Smooth muscle cell (in vitro differentiated cells): ENCODE results near the gene SLC19A2. TPM values are rescaled to one million over a fixed set of nuclear protein-coding genes. Genes with fewer than 3 reads are reported as not detected.
A peak's percentile ranks its signal among the peaks of the same experiment; 100 is the strongest.

Experiments used
- DNase-seq: peaks from one replicate; lab custom pipeline; 2025; ENCODE audit not compliant: unreplicated experiment; lab: John Stamatoyannopoulos, UW
- H2AFZ ChIP-seq: fragments of 200-600 bp; sonication (generic); 2 replicates; pipeline ENCODE4 v1.6.0; 2016; ENCODE audit warnings: antibody characterized with exemption, low read depth, mild to moderate bottlenecking
- H3F3A ChIP-seq: fragments of 200-600 bp; sonication (generic); 2 replicates; pipeline ENCODE4 v1.6.0; 2017; ENCODE audit warnings: antibody characterized with exemption, low read depth
- H3K27ac ChIP-seq: fragments of 200-600 bp; sonication (generic); 2 replicates; pipeline ENCODE4 v1.5.1; 2016; ENCODE audit warnings: low read depth, mild to moderate bottlenecking
- H3K27me3 ChIP-seq: fragments of 200-600 bp; sonication (generic); 2 replicates; pipeline ENCODE4 v1.6.1; 2016; ENCODE audit warnings: low read depth, mild to moderate bottlenecking
- H3K36me3 ChIP-seq: fragments of 200-600 bp; sonication (generic); 2 replicates; pipeline ENCODE4 v1.5.1; 2016; ENCODE audit warnings: low read depth
- H3K4me1 ChIP-seq: fragments of 200-600 bp; sonication (generic); 2 replicates; pipeline ENCODE4 v1.5.1; 2016; ENCODE audit warnings: low read depth
- H3K4me2 ChIP-seq: fragments of 200-600 bp; sonication (generic); 2 replicates; pipeline ENCODE4 v1.6.0; 2016; ENCODE audit warnings: mild to moderate bottlenecking
- H3K4me3 ChIP-seq: fragments of 200-600 bp; sonication (generic); 2 replicates; pipeline ENCODE4 v1.5.1; 2016; ENCODE audit warnings: mild to moderate bottlenecking
- H3K79me2 ChIP-seq: fragments of 200-600 bp; sonication (generic); 2 replicates; pipeline ENCODE4 v1.6.0; 2016; ENCODE audit warnings: low read depth, mild to moderate bottlenecking
- H3K9ac ChIP-seq: fragments of 200-600 bp; sonication (generic); 2 replicates; pipeline ENCODE4 v1.6.0; 2016; ENCODE audit warnings: low read depth
- H3K9me3 ChIP-seq: fragments of 200-600 bp; sonication (generic); replicated peaks from 2 replicates; pipeline ENCODE4 v1.5.1; 2016; ENCODE audit warnings: low read depth
- H4K20me1 ChIP-seq: fragments of 200-600 bp; sonication (generic); 2 replicates; pipeline ENCODE4 v1.6.0; 2016; ENCODE audit warnings: low read depth
- WGBS: methylation state at CpG from one replicate; pipeline ENCODE4 v1.1.7; 2016; ENCODE audit warnings: low lambda C conversion rate; 5-methylcytosine and 5-hydroxymethylcytosine counted together
- polyA plus RNA-seq: library from polyadenylated mRNA; unstranded; fragments of >200 nt; fragmentation: Nextera tagmentation; extraction: Ambion mirVana; gene quantifications from 2 replicates; pipeline ENCODE4 v1.2.1, GENCODE V29; 2016
- total RNA-seq: library from RNA; depleted of rRNA; stranded (reverse); fragments of >200 nt; gene quantifications from 2 replicates; pipeline ENCODE4 v1.2.3, GENCODE V29; 2014
- TF ChIP-seq, protein P1 (sequence below): fragments of 200-600 bp; sonication (generic); IDR thresholded peaks from 2 replicates; pipeline ENCODE4 v1.5.1; 2017; ENCODE audit warnings: borderline replicate concordance, mild to moderate bottlenecking, antibody characterized with exemption; ENCODE audit not compliant: insufficient read depth, poor library complexity, severe bottlenecking

The SLC19A2 gene
- total and polyA plus RNA-seq, 2 experiments from 2014 or later: 15.1 to 59.4 TPM

DNA sequence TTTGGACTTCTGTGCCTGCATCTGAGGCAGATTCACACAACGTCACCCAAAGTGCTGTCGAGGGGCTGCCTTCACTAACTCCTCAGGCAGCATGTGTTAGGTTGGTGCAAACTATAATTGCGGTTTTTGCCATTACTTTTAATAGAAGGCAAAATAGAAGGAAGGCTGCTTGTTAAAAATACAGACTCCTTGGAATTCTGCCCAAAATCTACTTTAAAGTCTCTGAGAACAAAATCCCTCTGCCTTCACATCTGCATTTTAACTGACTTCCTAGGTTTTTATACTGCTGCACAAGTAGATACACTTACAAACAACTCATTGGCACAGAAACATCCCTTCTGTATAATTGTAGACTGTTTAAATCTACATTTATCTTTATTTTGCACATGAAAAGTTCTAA is 41.3 kb upstream of the SLC19A2 start:
- Histone ChIP-seq H3K4me3 (no peak overlapping the region), H3K27me3 (no peaks in the 10 kb centered on the region), H2AFZ (peak overlapping the region; percentile 13), H3K4me1 (peaks cover 28% of the 10 kb centered on the region), H3K79me2 (no peaks in the 10 kb centered on the region), H3K36me3 (no peaks in the 10 kb centered on the region), H3K4me2 (peak overlapping the region; percentile 66), H3K9me3 (no peaks in the 10 kb centered on the region), H3K9ac (peak overlapping the region; percentile 20), H3F3A (peaks cover 14% of the 10 kb centered on the region), H4K20me1 (no peaks in the 10 kb centered on the region), H3K27ac (peak overlapping the region; percentile 79)
- no peak for DNase-seq
- WGBS: 79% methylated on average over 3 of the region's 3 CpGs
- TF ChIP-seq, protein P1, sequence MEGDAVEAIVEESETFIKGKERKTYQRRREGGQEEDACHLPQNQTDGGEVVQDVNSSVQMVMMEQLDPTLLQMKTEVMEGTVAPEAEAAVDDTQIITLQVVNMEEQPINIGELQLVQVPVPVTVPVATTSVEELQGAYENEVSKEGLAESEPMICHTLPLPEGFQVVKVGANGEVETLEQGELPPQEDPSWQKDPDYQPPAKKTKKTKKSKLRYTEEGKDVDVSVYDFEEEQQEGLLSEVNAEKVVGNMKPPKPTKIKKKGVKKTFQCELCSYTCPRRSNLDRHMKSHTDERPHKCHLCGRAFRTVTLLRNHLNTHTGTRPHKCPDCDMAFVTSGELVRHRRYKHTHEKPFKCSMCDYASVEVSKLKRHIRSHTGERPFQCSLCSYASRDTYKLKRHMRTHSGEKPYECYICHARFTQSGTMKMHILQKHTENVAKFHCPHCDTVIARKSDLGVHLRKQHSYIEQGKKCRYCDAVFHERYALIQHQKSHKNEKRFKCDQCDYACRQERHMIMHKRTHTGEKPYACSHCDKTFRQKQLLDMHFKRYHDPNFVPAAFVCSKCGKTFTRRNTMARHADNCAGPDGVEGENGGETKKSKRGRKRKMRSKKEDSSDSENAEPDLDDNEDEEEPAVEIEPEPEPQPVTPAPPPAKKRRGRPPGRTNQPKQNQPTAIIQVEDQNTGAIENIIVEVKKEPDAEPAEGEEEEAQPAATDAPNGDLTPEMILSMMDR: no peak

DNA sequence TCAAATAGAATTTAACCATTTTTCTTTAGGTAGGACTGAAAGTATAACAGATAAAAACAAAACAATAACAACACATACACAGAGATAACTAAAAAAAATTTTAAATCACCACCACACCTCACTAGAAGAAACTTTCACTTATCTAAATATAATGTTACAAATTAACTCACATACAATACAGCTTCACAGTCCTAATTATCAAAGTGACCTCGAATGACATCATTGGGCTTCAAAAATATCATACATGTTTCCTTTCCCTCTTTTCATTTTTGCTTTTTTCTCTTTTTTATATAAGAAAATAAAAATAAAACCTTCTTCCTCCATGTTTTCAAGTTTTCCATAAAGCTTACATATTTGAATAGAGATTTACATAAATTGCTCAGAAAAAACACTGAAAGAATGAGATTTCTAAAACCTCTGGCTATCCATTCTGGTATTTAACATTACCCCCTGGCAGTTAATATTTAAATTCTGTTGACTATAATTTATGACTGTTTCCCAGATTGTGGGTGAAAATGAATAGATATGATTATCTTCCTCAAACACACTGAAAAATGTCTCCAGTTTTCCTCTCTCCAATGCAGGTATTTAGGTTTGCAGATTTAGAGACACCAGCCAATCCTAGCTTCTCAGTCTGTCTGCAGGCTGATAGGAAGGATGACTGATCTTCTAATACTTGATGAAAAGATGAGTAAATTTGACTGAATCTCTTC is 40.5 kb upstream of the SLC19A2 start:
- no peaks in the 10 kb centered on the region for H3K36me3 ChIP-seq
- TF ChIP-seq, protein P1: no peak
- H3K4me3 ChIP-seq: no peak overlapping the region
- H4K20me1 ChIP-seq: no peaks in the 10 kb centered on the region
- H3K79me2 ChIP-seq: no peaks in the 10 kb centered on the region
- no peak for DNase-seq
- peak overlapping the region; percentile 66 for H3K4me2 ChIP-seq
- H2AFZ ChIP-seq: no peak overlapping the region
- H3F3A ChIP-seq: peaks cover 14% of the 10 kb centered on the region
- H3K27me3 ChIP-seq: no peaks in the 10 kb centered on the region
- peaks cover 28% of the 10 kb centered on the region for H3K4me1 ChIP-seq
- no peak overlapping the region for H3K27ac ChIP-seq
- H3K9ac ChIP-seq: no peak overlapping the region
- WGBS: 93% methylated on average over 1 of the region's 1 CpG
- no peaks in the 10 kb centered on the region for H3K9me3 ChIP-seq

DNA sequence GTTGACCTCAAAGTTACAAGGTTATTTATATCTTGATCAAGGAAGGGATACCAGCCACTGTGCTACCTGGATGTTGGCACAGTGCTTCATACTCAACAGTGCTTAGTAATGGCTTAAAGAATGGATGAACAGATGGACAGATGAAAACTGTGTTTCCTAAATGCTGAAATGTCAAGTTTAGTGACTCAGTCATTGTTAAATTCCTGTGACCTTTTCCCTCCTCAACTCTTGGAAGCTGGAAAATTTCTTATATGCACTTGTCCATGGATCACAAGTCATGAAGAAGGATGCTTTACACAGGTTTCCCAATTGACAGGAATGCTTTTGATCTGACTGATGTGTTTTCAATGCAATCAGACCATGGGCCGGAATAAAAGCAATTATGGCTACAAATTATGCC is 39.6 kb upstream of the SLC19A2 start:
- H3K36me3 ChIP-seq: no peaks in the 10 kb centered on the region

More for the DNA sequence above, 39.6 kb upstream of the SLC19A2 start:
- Histone ChIP-seq H3K9me3 (no peaks in the 10 kb centered on the region), H3K27me3 (no peaks in the 10 kb centered on the region), H3K79me2 (no peaks in the 10 kb centered on the region), H3K27ac (no peak overlapping the region), H3K4me3 (no peak overlapping the region), H3F3A (peaks cover 14% of the 10 kb centered on the region), H3K4me1 (peaks cover 28% of the 10 kb centered on the region), H3K9ac (no peak overlapping the region), H2AFZ (no peak overlapping the region), H4K20me1 (no peaks in the 10 kb centered on the region), H3K4me2 (no peak overlapping the region)
- WGBS: 88% methylated on average over 1 of the region's 1 CpG
- no peak for DNase-seq
- TF ChIP-seq, protein P1: no peak
